Caco-2 (cell line): ENCODE data around the gene SGCA. TPM values are rescaled to one million over a fixed set of nuclear protein-coding genes. Genes with fewer than 3 reads are reported as not detected.
A peak's percentile ranks its signal among the peaks of the same experiment; 100 is the strongest.

Experiments
- BruUV-seq: library from RNA; stranded (reverse); fragments of 400-500 nt; replicated peaks from 2 replicates; lab custom pipeline; 2021; lab: Mats Ljungman, UMichigan
- CTCF ChIA-PET: fragments of 300-600 bp; sonication (Branson Sonifier 250); formaldehyde crosslinking; loops from one replicate; lab custom pipeline; 2022; ENCODE audit warnings: antibody characterized with exemption; lab: Charles Lee
- POLR2A ChIA-PET: fragments of 300-600 bp; sonication (Branson Sonifier 250); formaldehyde crosslinking; loops from one replicate; lab custom pipeline; 2022; ENCODE audit warnings: antibody characterized with exemption; lab: Charles Lee
- DNase-seq, 2 experiments: peaks; one replicate each; pipeline versions ENCODE4 v3.0.0 to v3.0.0-alpha.2; 2020 to 2022
- H3K27me3 ChIP-seq: replicated peaks from 2 replicates; pipeline ENCODE4 v1.6.0; 2011; ENCODE audit warnings: low read length; ENCODE audit not compliant: control insufficient read depth, insufficient read depth
- H3K36me3 ChIP-seq: 2 replicates; pipeline ENCODE4 v1.5.1; 2011; ENCODE audit warnings: low read length; ENCODE audit not compliant: control insufficient read depth, insufficient read depth
- H3K4me1 ChIP-seq: fragments of 250-450 bp; sonication (Bioruptor Pico); 2 replicates; pipeline ENCODE4 v1.5.1; 2020; ENCODE audit warnings: mild to moderate bottlenecking
- H3K4me3 ChIP-seq: 2 replicates; pipeline ENCODE4 v1.5.1; 2011; ENCODE audit warnings: low read depth, mild to moderate bottlenecking, control low read depth, low read length
- H3K9me3 ChIP-seq: fragments of 250-450 bp; sonication (Bioruptor Pico); 2 replicates; pipeline ENCODE4 v1.5.1; 2020; ENCODE audit warnings: mild to moderate bottlenecking, moderate library complexity
- H3K27ac Mint-ChIP-seq: one replicate; pipeline ENCODE4 v1.8.0; 2022; ENCODE audit warnings: mixed read lengths; ENCODE audit not compliant: unreplicated experiment
- H3K27me3 Mint-ChIP-seq: one replicate; pipeline ENCODE4 v1.8.0; 2022; ENCODE audit warnings: mixed read lengths; ENCODE audit not compliant: insufficient read depth, unreplicated experiment
- H3K36me3 Mint-ChIP-seq: one replicate; pipeline ENCODE4 v1.8.0; 2022; ENCODE audit warnings: mild to moderate bottlenecking, mixed read lengths; ENCODE audit not compliant: insufficient read depth, unreplicated experiment
- H3K4me1 Mint-ChIP-seq: one replicate; pipeline ENCODE4 v1.8.0; 2022; ENCODE audit warnings: low read depth, mixed read lengths; ENCODE audit not compliant: unreplicated experiment
- H3K4me3 Mint-ChIP-seq: one replicate; pipeline ENCODE4 v1.8.0; 2022; ENCODE audit warnings: mild to moderate bottlenecking, moderate library complexity, mixed read lengths; ENCODE audit not compliant: unreplicated experiment
- H3K9me3 Mint-ChIP-seq: one replicate; pipeline ENCODE4 v1.8.0; 2022; ENCODE audit warnings: mixed read lengths; ENCODE audit not compliant: unreplicated experiment
- CTCF ChIP-seq, 2 experiments: fragments of 200-600 bp in 1 of 2; IDR thresholded peaks; 1 replicate in 1 of 2; 2 replicates in 1 of 2; pipeline versions ENCODE4 v1.5.1 to v1.8.0; 2011 to 2022; ENCODE audit warnings: antibody characterized with exemption in 1 of 2, control low read depth in 1 of 2, inconsistent platforms in 1 of 2, low read depth in 1 of 2, low read length in 1 of 2, mild to moderate bottlenecking in 1 of 2, moderate library complexity in 1 of 2; ENCODE audit not compliant: insufficient read depth in 1 of 2, severe bottlenecking in 1 of 2, unreplicated experiment in 1 of 2
- intact Hi-C: fragments of 100-400 bp; cut with micrococcal nuclease; formaldehyde crosslinking; loops from one replicate; pipeline ENCODE4 v1.10.0; 2022; ENCODE audit not compliant: unreplicated experiment
- total RNA-seq: library from RNA; stranded (reverse); gene quantifications from 2 replicates; pipeline ENCODE4 v1.2.3, GENCODE V29; 2022

Gene SGCA
- total RNA-seq, 1 experiment from 2014 or later: not detected

- Mint-ChIP-seq H3K4me3 (no peak overlapping the region), H3K27ac (no peak overlapping the region), H3K4me1 (peaks cover 49% of the 10 kb centered on the region), H3K36me3 (no peaks in the 10 kb centered on the region), H3K9me3 (no peaks in the 10 kb centered on the region), H3K27me3 (no peaks in the 10 kb centered on the region)
- Histone ChIP-seq H3K9me3 (no peaks in the 10 kb centered on the region), H3K27me3 (no peaks in the 10 kb centered on the region), H3K4me1 (peaks cover 55% of the 10 kb centered on the region), H3K36me3 (no peaks in the 10 kb centered on the region), H3K4me3 (no peak overlapping the region)
- ChIA-PET POLR2A (no interaction called here), CTCF (interaction anchor here (0.7 to 1.4 kb wide), 2 partner anchors 14 to 19 kb away, joined by 3 to 5 read pairs; no protein-coding TSS in a partner anchor)
- no TSS peak for BruUV-seq
- intact Hi-C loops: no loop called here
- no peak for DNase-seq
- TF ChIP-seq CTCF (IDR thresholded peaks at IDR 0.05; ENCODE audit: insufficient read depth in 1 of 2, low read depth in 1 of 2, low read length in 1 of 2, severe bottlenecking in 1 of 2, unreplicated experiment in 1 of 2): no peak
These were observed 52.4 kb downstream of the SGCA start for GRCh38 chr17:50218071-50218759.

- no TSS peak for BruUV-seq
- no peak for TF ChIP-seq CTCF (IDR thresholded peaks at IDR 0.05; ENCODE audit: insufficient read depth in 1 of 2, low read depth in 1 of 2, low read length in 1 of 2, severe bottlenecking in 1 of 2, unreplicated experiment in 1 of 2)
- H3K36me3 ChIP-seq: no peaks in the 10 kb centered on the region
- H3K9me3 ChIP-seq: no peaks in the 10 kb centered on the region
- H3K4me3 ChIP-seq: no peak overlapping the region
- H3K9me3 Mint-ChIP-seq: no peaks in the 10 kb centered on the region
- no peak overlapping the region for H3K4me3 Mint-ChIP-seq
- no peak overlapping the region for H3K27ac Mint-ChIP-seq
- ChIA-PET CTCF (interaction anchor here (0.7 to 1.7 kb wide), 3 partner anchors 15 to 20 kb away, joined by 3 to 5 read pairs (median 4); no protein-coding TSS in a partner anchor), POLR2A (no interaction called here)
- H3K4me1 ChIP-seq: peaks cover 55% of the 10 kb centered on the region
- peak in 1 of 2 experiments; percentile 44 for DNase-seq
- no peaks in the 10 kb centered on the region for H3K36me3 Mint-ChIP-seq
- H3K27me3 ChIP-seq: no peaks in the 10 kb centered on the region
- H3K27me3 Mint-ChIP-seq: no peaks in the 10 kb centered on the region
- intact Hi-C loops: no loop called here
- H3K4me1 Mint-ChIP-seq: peaks cover 46% of the 10 kb centered on the region
These were observed 53.0 kb downstream of the SGCA start for GRCh38 chr17:50218771-50219315.

DNA sequence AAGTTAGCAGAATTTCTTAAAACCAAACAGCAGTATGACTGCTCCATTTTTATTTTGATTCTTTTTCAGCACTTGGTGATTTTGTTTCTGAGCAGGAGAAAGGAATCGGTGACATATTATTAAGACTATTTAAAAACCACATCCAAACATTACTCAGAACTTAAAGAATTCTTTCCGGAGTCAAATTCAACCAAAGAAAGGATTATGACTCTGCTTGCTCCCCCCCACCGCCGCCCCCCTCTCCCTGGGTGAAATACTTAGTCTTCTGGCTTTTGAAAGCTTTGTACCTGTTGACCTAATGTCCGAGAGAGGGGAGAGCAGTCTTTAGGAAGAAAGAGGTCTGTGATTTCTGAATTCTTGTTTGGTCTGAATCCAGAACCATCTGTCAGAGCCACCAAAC is 53.5 kb downstream of the SGCA start:
- H3K36me3 ChIP-seq: no peaks in the 10 kb centered on the region
- Mint-ChIP-seq H3K9me3 (no peaks in the 10 kb centered on the region), H3K4me3 (no peak overlapping the region), H3K27ac (peak overlapping the region; percentile 31), H3K36me3 (no peaks in the 10 kb centered on the region), H3K4me1 (peaks cover 41% of the 10 kb centered on the region), H3K27me3 (no peaks in the 10 kb centered on the region)
- H3K4me1 ChIP-seq: peaks cover 52% of the 10 kb centered on the region
- no peak for TF ChIP-seq CTCF (IDR thresholded peaks at IDR 0.05; ENCODE audit: insufficient read depth in 1 of 2, low read depth in 1 of 2, low read length in 1 of 2, severe bottlenecking in 1 of 2, unreplicated experiment in 1 of 2)
- intact Hi-C loops: no loop called here
- no peaks in the 10 kb centered on the region for H3K9me3 ChIP-seq
- BruUV-seq: no TSS peak
- H3K4me3 ChIP-seq: no peak overlapping the region
- ChIA-PET POLR2A (no interaction called here), CTCF (interaction anchor here (1.0 to 2.4 kb wide), 9 partner anchors 15 to 77 kb away, joined by 3 to 30 read pairs (median 5); partner anchors contain the start of genes COL1A1 and TMEM92)
- DNase-seq: no peak
- H3K27me3 ChIP-seq: no peaks in the 10 kb centered on the region
